HG02763 (cell line): ENCODE results near the gene ERVMER34-1.

ENCODE experiments used
- ATAC-seq: cut with Tn5 transposase; IDR thresholded peaks from one replicate; pipeline ENCODE4 v1.9.1; 2021; ENCODE audit warnings: mild to moderate bottlenecking, moderate library complexity; ENCODE audit not compliant: unreplicated experiment

ERVMER34-1 gene, protein sequence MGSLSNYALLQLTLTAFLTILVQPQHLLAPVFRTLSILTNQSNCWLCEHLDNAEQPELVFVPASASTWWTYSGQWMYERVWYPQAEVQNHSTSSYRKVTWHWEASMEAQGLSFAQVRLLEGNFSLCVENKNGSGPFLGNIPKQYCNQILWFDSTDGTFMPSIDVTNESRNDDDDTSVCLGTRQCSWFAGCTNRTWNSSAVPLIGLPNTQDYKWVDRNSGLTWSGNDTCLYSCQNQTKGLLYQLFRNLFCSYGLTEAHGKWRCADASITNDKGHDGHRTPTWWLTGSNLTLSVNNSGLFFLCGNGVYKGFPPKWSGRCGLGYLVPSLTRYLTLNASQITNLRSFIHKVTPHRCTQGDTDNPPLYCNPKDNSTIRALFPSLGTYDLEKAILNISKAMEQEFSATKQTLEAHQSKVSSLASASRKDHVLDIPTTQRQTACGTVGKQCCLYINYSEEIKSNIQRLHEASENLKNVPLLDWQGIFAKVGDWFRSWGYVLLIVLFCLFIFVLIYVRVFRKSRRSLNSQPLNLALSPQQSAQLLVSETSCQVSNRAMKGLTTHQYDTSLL

DNA sequence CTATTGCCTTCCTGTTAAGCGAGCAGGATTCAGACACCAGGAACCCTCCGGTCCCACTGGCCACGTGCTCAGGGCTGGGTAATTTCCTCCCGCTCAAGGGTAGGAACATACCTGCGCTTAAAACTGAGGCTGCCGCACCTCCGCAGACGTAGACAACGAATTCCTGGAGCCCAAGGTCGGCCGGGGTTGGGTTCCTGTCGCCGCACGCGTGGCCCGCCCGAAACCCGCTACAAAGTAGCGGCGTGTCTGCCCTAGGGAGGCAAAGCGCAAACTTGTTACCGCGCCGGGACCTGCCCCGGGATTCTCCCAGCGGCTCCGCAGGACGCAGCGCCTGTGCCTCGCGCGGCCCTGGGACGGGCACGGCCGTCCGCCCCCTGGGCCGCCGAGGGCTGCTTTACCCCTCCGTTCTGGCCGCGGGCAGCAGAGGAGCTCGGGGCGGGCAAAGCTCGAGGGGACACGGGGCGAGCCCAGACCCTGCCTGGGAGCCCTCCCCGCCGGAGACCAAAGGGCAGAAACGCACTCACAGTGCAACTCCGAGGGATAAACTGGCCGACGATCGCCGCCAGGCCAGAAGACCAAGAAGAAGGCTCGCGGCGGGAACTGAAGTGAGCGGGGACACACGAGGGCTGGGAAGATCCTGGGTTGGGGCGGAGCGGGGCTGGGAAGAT is at the start of gene ERVMER34-1:
TSS of gene ERVMER34-1 (minus strand) at position 607 of the 668 bp plus-strand sequence. CDS start 5,905 bp downstream, outside the sequence.
- no peak for ATAC-seq

DNA sequence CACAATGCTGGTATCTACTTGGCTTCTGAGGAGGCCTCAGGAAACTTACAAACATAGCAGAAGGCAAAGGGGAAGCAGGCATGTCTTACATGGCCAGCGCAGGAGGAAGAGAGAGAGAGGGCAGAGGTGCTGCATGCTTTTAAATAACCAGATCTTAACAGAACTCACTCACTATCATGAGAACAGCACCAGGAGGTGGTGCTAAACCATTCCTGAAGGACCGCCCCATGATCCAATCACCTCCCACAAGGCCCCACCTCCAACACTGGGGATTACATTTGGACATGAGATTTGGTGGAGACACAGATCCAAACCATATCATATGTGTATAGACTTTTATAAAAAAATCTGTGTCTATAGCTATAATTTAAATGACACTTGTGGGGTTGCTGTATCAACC is 48.6 kb upstream of the ERVMER34-1 start:
- ATAC-seq = no peak

DNA sequence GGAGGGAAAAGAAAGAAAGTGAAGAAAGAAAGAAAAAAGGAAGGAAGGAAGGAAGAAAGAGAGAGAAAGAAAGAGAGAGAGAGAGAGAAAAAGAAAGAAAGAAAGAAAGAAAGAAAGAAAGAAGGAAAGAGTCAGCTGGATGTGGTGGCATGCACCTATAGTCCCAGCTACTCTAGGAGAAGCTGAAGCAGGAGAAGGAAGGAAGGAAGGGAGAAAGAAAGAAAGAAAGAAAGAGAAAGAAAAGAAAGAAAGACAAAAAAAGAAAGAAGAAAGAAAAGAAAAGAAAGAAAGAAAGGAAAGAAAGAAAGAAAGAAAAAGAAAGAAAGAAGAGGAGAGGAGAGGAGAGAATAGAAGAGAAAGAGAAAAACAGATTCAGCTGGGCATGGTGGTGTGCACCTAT is 44.3 kb upstream of the ERVMER34-1 start:
- no peak for ATAC-seq

DNA sequence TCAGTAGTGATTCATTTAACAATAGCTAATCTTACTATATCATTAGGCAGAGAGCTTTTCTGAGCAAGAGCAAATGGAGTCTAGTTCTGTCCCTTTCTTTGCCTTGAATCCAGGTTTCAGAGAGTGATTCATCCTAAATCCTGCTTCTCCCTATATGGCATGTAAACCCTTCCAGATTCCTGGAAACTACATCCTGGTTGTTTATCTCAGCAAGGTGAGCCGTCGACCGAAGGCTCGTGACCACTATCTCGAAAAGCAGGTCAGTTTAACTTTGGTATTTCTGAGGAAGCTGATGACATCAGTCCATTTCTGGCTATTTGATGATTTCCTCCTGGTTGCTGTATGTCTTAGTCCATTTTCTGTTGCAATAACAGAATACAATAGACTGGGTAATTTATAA is 40.7 kb upstream of the ERVMER34-1 start:
- ATAC-seq = no peak

DNA sequence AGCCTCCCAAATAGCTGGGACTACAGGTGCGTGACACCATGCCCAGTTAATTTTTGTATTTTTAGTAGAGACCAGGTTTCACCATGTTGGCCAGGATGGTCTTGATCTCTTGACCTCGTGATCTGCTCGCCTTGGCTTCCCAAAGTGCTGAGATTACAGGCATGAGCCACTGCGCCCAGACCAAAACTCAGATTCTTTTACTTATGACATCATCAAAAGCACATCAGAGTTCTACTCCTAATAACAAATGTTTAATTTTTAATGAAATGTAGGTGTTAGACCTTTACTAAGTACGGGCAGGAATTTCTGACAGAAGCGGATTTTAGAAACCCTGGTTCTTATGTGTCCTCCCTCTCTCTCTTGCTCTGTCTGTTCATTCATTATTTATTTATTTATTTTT is 38.5 kb upstream of the ERVMER34-1 start:
- ATAC-seq = no peak

DNA sequence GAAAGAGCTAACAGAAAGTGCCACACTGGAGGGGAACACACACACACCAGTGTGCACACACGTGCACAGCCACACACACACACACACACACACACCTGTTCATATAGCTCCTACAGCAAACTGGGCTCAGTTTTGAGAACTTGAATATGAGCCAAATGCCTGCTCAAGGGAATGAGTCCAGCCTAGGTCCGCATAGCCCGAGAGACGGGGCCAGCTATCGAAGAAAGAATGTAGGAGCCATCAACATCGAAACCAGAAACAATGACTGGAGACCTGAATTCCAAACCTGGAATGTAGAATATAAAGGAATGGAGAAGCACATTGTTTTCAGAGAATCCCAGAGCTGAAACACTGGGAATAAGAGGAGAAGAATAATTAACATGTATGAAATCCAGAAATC is 37.6 kb upstream of the ERVMER34-1 start:
- no peak for ATAC-seq

DNA sequence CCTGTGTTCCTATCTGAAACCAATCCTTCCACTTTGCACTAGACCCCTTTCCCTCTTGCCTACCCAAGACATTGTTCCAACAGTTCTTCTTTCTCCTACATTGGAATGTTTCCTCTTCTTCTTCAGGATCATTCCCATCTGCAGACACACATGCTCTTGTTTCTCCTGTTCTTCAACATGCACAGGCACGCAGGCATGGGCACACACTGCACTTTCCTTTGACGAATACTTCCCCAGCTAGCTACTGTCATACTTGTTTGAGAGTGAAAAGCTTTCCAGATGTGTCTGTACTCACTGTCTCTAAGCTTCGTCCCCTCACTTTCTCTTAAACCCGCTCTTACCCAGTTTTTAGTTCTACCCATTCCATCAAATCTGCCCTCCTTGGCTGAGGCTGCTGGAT is 31.8 kb upstream of the ERVMER34-1 start:
- no peak for ATAC-seq

DNA sequence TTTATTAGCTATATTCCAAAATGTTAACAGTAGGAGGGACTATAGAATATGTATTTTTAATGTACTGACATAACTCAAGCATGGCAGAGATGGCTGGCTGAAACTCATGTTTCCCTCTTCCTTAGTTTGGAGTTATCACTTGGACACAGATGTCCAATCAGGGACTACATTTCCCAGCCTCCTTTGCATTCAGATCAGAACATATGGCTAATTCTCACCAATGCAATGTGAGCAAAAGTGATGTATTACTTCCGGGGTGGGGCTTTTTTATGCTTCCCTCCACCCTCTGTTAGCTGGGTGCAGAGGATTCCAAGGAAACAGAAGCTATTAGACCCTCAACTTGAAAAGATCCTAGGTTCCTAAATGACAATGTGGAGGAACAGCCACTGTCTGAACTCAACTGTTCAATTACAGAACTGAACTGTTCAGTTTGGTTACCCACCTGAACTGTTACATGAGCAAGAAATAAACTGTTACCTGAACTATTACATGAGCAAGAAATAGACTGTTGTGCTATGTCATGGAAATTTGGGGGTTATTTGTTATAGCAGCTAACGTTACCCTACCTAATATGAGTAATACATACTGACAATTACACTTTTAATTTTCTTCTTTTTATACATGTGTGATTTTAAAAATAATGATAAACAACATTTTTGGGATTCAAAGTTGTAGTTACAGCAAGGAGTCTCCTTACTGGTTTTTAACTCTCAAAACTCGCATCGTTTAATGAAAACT is 29.6 kb upstream of the ERVMER34-1 start:
- no peak for ATAC-seq

DNA sequence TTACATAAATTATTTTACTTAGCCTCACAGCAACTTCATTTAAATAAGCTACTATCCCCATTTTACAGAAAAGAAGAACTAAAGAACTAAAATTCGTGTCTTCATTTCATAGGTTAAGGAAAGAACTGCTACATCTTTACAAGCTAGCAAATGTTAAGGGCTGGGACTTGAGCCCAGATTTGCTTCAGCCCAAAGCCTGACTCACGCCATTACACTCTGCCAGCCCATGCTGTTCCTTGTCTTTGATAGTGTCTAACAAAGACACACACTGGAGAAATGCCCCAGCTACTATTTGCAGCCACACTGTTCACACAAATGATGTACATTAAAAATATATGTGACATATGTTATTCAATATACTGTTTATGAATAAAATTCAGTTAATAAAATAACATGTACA is 29.0 kb upstream of the ERVMER34-1 start:
- no peak for ATAC-seq

DNA sequence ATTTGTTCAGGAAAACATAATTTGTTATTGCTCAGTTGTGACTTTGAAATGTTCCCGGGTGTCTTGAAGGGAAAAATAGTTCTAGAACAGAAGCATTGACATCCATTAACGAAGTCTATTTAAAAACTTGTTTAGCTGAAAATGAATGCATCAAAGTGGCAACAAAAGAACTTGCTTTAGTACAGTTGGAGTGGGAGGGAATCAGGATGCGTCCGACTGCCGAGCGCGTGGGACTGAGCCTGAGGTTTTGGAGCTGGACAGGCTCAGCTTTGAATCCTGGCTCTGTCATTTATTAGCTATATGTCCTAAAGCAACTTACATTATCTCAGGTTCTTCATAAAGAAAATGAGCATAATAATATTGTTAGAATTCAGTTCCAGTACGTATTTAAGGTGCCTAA is 9.0 kb upstream of the ERVMER34-1 start:
- ATAC-seq = no peak

DNA sequence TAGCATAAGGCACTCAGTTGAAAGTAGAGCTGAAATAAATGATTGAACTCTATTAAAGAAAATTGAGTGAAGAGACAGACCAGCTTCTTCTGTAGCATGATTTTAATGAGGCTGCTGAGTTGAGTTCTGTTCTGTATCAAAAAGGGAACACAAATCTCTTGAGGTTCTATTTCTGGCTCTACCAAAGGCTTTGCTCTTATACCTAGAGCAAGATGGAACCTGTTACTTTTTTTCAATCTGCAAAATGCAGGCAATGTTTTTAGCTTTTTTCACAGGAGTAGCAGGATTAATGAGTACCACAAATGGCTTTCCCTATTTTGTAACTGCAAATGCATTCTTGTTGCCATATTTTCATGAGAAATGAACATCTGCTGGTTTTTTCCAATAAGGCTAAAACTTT is 4.2 kb upstream of the ERVMER34-1 start:
- no peak for ATAC-seq

DNA sequence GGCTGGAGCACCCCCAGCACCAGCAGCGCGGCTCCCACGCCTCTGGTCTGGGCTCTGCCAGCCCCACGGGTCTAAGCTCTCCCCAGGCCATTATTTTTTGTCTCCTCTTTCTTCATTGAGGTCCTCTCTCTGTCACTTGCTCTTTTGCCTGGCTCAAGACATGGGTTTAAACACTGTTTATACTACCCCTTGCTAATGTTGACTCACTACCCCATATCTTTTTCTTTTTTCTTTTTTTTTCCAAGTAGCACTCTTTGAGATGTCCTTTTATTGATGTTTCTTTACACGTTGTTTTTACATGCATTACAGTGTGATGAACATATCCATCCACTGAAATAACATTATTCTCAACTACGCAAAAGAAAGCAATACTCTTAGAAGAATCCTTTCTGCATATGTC is 1.7 kb upstream of the ERVMER34-1 start:
- ATAC-seq = no peak

DNA sequence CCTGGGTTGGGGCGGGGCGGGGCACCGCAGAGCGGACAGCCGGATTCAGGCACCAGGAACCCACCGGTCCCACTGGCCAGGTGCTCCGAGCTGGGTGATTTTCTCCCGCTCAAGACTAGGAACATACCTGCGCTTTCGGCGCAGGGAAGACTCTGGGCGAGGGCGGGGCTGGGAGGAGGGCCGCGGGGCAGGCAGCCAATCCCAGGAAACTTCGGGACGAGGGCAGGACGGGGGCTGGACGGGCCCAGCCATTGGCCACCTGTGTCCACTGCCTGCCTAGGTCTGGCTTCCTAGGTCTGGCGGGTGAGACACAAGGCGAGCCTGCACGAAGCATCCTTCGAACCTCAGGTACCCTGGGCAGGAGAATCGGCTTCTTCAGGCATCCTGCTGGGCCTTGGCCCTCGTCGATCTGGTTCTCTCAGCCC is 274 bp upstream of the ERVMER34-1 start:
- ATAC-seq = no peak

DNA sequence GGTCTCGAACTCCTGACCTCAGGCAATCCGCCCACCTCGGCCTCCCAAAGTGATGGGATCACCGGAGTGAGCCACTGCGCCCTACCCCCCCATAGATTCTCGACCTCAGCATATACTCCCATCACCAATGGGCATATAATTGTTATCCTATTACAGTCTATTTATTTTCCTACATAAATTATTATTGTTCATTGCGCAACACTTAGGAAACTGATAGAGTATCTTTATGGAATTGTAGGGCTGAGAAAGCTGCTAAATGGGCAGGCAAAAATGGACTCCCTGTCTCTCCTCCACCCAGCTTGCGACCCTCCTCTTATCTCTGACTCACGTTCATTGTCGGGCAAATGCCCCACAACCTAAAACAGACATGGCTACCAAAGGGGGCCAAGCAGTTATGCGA is 1.0 kb downstream of the ERVMER34-1 start:
- ATAC-seq = no peak

DNA sequence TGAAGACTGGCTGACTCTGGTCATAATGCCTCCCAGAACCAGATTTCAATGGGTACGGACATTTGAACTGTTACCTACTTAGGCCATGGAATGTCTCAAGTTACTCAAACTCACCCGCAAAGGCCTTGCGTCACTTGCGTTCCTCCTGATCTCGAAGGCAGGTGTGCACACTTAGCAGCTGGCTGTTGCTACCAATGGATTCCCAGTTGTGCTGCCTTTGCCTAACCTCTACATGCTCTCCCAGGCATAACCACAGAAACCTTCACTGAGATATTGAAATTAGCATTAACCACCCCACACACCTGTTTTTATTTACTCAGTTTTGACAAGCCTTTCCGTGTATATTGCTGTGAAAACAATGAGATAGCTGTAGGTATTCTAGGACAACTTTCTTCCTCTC is 2.8 kb downstream of the ERVMER34-1 start:
- peak; percentile 58 for ATAC-seq

DNA sequence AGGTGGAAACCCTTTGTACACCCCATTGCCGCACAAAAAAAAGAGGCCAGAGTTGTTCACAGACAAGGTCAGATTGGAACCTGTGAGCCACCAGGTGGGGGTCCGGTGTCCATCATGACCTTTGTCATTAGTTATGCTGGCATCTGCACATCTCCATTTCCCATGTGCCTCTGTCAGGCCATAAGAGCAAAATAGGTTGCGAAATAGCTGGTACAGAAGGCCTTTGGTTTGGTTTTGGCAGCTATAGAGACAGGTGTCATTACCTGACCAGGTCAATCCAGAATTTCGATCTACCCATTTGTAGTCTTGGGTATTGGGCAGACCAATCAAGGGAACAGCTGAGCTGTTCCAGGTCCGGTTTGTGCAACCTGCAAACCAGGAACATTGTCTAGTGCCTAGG is 6.6 kb downstream of the ERVMER34-1 start:
- ATAC-seq = no peak

DNA sequence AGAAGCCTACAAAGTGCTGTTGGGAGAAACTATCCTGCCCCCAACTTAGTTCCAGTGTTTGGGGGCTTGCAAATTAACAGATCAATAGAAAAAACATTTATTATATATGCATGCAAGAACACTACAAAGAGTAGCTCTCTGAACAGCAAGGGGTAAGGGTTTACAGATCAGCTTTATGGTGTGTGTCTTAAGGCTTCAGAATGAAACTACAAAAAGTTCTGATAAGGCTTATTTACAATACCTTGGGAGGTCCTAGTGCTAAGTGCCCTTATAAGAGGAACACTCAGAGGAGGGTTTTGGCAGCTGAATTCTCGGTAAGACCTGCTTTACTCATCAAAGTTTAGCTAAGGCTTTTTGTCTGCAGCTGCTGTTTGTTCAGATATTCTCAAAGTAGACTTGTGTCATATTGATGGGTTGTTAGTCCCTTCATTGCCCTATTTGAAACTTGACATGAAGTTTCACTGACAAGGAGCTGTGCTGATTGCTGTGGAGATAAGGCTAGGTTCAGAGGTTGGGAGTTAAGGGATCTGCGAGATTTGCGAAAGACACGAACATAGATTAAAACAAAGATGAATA is 7.7 kb downstream of the ERVMER34-1 start:
- ATAC-seq = no peak

DNA sequence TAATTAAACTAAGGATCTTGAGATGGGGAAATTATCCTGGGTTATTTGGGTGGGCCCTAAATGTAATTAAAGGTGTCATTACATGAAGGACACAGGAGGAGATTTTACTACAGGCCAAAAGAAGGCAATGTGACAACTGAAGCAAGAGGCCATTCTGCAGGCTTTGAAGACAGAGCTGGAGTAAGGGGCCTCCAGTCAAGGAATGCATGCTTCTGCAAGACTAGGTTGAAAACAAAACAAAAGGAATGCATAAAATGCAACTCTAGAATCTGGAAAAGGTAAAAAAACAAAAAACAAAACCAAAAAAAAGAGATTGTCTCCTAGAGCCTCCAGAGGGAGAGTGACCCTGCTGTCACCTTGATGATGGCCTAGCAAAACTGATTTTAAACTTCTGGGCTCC is 21.6 kb downstream of the ERVMER34-1 start:
- no peak for ATAC-seq

DNA sequence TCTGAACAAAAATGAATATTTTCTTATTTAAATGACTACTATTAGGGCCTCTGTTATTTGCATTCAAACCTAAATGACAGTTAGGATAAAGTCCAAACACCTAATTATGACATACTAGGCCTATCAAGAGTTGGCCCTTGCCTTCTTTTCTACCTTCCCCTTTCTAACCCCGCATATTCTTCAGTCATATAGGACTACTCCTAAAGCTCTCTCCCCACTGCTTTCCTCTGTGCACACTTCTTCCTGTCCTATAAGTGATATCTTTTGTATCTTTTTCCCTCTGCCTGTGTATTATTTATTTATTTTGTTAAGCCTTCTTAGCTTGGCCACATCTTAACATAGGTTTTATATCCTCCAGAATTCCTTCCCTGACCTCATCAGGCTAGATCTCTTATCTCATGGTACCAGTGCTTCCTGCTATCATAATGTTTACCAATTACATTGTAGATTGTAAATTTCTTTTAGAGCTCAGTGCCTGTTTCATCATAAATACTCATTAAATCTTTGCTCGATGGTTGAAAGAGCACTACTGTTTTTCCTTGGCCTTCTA is 22.5 kb downstream of the ERVMER34-1 start:
- no peak for ATAC-seq

DNA sequence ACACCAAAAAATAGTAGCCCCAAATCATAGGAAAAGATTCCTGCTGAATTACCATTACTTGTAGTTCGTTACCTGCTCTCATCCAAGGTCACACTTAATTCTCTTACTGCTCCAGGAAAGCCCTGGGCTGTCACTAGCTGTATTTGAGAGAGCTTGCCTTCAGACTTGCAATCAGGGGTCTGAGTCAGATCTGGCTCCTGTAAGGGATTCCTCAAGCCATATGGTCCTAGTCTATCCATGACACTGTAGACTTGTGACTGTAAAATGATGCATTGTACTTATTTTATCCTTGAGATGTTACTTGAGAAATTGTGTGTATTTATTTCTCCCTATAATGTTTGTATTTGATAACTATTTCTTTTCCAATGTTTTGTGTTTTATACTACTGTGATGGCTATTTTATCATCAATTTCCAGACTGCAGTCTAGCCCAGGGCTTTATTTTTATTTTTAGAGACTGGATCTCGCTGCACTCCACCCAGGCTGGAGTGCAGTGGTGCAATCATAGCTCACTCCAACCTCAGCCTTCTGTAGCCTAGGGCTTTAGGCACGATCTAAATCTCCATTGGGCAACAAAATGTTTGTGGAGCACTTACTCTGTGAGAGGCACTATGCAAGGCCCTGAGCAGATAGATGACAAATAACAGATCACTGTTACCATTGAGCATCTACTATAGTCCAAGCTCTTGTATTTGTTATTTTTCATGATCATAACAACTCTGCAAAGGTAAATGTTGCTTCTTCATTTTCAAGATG is 24.2 kb downstream of the ERVMER34-1 start:
- ATAC-seq = no peak
